ENCODE results near the gene DYSF.

The DYSF gene

DNA sequence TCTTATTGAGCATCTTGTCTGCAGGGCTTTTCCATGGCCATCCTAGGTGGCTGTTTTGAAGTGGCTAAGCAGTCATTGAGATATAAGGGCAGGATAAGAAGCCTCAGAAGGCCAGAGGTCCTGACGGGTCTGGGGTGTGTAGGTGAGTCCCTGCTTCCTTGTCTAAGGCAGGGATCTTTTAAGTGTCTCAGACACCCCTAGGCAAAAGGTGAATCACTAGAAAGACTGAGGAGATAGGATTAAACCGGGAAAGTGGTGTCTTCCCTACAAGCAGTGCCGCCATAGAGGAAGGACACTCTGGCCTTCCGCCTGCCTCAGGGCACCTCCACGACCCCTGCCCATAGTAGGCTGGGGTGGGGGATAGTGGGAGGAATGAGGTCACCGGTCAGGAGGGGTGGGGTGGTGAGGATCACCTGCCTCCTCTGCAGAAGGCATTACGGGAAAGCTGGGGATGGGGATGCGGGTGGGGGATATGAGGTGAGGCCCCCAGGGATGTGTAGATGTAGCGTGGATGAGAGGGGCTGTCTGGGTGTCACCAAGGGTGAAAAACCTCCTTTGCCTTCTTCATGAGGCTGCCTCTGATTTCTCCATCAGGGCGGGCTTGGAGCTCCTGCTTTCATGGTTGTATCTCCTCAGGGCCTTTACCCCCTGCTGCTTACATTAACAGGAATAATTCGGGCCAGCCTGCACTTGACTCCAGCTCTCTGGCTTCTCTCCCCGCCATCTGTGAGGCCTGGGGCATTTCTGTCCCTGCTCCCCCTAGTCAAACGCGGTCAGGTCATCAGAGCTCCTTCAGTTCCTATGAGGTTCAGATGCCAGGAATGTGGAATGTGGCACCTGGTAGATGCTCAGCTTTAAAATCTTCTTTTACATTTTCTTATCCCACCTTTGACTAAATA lies 244.0 kb downstream of the DYSF start:
- no peaks in the 10 kb centered on the region for H3K4me1 Mint-ChIP-seq
- no peak for DNase-seq (ENCODE audit: low spot score in 2 of 2)
- no peaks in the 10 kb centered on the region for H3K36me3 Mint-ChIP-seq
- H3K9me3 Mint-ChIP-seq = no peaks in the 10 kb centered on the region
- no peak overlapping the region for H3K27ac Mint-ChIP-seq
- no peak for ATAC-seq (ENCODE audit: low read depth)
- peaks cover 6% of the 10 kb centered on the region for H3K27me3 Mint-ChIP-seq
- no peak overlapping the region for H3K4me3 Mint-ChIP-seq

DNA sequence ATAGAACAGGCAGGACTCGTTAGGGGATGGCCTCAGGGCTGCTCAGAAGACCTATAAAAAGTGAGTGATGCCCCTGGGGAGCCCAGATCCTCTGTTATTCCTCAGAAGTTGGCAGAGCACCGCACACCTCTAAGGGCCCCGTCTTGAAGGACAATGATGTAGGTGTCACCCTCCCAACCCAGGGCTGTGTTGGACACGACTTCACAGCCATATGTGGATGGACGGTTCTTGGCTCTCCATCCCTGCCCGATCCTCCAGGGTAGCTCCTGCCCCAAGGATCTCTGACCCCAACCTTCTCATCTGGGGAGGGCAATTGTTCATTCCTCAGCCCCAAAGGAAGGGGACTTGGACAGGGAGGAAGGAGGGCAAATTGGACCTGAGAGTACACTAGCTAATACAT lies 246.1 kb downstream of the DYSF start:
- Mint-ChIP-seq H3K4me3 (no peak overlapping the region), H3K9me3 (no peaks in the 10 kb centered on the region), H3K27me3 (peaks cover 9% of the 10 kb centered on the region), H3K36me3 (no peaks in the 10 kb centered on the region), H3K27ac (no peak overlapping the region), H3K4me1 (no peaks in the 10 kb centered on the region)
- DNase-seq (ENCODE audit: low spot score in 2 of 2) (no peak), ATAC-seq (ENCODE audit: low read depth) (no peak)

DNA sequence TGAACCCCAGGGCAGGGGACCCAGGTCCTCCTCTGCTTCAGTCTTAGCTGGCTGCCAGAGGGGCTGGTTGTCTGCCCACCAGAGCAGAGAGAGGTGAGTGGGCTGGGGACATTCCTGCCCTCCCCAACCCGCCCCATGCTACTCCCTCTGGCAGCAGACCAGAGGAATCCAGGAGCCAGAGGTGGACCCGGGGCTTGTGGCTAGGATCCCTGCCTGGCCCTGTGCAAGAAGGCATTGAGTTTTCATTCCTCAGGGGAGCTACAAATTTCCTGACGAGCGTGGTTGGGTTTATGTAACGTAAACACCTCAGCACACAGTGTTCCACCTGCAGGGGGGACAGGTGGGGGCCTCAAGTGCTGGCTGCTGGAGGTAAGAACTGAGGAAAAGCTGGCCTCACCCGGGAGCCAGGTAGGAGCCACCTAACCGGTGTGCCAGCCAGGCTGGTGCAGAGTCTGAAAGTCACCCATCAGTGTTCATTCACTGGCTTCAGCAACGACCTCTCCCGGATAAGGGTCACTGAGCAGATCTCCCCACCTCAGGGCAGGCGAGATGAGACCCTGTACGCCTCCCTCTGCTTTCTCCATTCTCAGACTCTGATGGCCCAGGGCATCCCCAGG lies 246.8 kb downstream of the DYSF start:
- Mint-ChIP-seq H3K9me3 (no peaks in the 10 kb centered on the region), H3K27ac (no peak overlapping the region), H3K36me3 (no peaks in the 10 kb centered on the region), H3K4me3 (no peak overlapping the region), H3K4me1 (peaks cover 4% of the 10 kb centered on the region), H3K27me3 (peaks cover 8% of the 10 kb centered on the region)
- DNase-seq (ENCODE audit: low spot score in 2 of 2) (no peak), ATAC-seq (ENCODE audit: low read depth) (no peak)

GRCh38 chr2:71700658-71701397 lies 247.5 kb downstream of the DYSF start:
- no peak for DNase-seq (ENCODE audit: low spot score in 2 of 2)
- Mint-ChIP-seq H3K4me1 (peaks cover 4% of the 10 kb centered on the region), H3K36me3 (no peaks in the 10 kb centered on the region), H3K27me3 (peaks cover 11% of the 10 kb centered on the region), H3K27ac (no peak overlapping the region), H3K4me3 (no peak overlapping the region), H3K9me3 (no peaks in the 10 kb centered on the region)
- no peak for ATAC-seq (ENCODE audit: low read depth)

DNA sequence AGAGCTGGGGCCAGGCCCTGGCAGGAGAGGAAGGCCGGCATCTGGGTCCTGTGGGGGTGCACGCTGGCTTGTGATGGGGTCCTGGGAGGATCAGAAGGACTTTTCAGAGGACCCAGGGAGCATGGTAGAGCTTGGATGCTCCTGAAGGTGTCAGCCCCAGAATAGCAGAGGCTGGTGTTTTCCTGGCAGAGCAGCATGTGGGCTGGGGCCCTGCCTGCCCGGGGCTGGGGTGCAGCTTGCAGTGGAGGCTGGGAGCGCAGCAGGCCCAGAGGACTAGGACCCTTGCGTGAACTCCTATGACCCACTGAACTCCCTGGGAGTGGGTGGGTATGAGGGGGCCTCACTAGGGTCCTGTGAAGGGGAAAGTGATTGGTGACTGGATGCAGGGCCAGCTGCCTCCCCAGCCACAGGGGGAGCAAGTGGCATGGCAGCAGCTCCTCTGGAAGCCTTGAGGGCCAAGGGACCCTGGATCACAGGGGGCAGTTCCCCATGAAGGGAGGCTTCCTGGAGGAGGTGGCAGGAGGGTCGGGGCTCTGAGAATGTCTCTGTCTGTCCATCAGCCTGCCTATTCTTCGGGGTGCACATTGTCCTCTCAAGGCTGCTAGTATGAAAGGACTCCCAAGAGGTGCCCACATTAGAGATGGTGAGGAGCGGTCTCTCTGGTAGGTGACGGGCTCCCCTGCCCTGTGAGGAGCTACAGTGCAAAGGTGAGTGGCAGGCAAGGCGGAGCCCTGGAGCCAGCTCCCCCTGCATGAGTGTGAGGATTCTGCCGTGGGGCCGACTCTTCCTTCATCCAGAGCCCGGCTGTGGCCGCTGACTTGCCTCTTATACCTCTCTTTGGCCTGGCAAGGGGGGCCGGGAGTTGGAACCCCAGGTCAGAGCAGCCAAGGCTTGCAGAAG lies 249.0 kb downstream of the DYSF start:
- no peak overlapping the region for H3K4me3 Mint-ChIP-seq
- no peaks in the 10 kb centered on the region for H3K36me3 Mint-ChIP-seq
- peaks cover 4% of the 10 kb centered on the region for H3K4me1 Mint-ChIP-seq
- ATAC-seq (ENCODE audit: low read depth) (no peak), DNase-seq (ENCODE audit: low spot score in 2 of 2) (no peak)
- H3K9me3 Mint-ChIP-seq = no peaks in the 10 kb centered on the region
- H3K27ac Mint-ChIP-seq = no peak overlapping the region
- peaks cover 11% of the 10 kb centered on the region for H3K27me3 Mint-ChIP-seq

DNA sequence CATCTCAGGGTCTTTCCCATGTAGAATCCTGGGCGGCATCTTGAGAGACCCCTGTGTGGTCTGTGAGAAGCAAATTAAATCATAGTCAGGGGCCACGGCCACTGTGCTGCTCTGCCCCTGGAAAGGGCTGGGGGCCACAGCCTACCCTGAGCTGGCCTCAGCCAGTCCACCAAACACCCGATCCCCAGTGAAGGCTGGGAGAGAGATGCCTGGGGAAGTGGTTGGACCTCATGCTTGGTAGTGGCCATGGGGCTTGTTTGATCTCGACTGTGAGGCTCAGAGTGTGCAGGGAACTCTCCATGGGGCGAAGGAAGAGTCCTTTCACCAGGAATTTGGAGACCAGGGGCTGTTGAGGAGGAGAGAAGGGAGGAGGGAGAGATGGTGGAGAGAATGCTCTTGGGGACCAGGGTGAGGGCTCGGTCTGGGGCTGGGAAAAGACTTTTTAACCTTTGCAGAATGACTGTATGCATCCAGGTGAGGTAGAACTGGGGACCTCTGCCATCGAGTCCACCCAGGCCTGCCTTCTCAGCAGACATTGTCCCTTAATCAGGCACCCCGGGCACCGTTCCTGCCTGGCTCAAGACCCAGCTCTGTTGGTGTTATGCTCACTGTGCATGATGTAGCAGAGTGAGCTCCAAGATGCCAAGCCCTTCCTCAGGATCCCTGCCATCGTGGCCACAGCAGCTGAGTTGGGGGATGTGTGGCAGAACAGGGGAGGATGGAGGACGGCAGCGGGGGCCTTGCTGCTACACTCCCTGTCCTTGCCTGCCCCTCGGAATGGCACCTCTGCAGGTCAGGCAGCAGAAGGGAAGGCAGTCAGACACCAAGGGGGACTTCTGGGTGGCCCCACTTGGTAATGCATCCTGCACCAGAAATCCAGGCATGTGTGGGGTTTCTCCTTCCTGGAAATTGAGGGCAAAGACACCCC lies 249.9 kb downstream of the DYSF start:
- ATAC-seq (ENCODE audit: low read depth) (no peak), DNase-seq (ENCODE audit: low spot score in 2 of 2) (no peak)
- H3K4me3 Mint-ChIP-seq = no peak overlapping the region
- no peaks in the 10 kb centered on the region for H3K9me3 Mint-ChIP-seq
- H3K36me3 Mint-ChIP-seq = no peaks in the 10 kb centered on the region
- H3K27me3 Mint-ChIP-seq = peaks cover 13% of the 10 kb centered on the region
- H3K27ac Mint-ChIP-seq = no peak overlapping the region
- H3K4me1 Mint-ChIP-seq = peaks cover 4% of the 10 kb centered on the region

GRCh38 chr2:71704131-71704561 lies 250.8 kb downstream of the DYSF start:
- Mint-ChIP-seq H3K36me3 (no peaks in the 10 kb centered on the region), H3K9me3 (no peaks in the 10 kb centered on the region), H3K27ac (no peak overlapping the region), H3K4me1 (peaks cover 4% of the 10 kb centered on the region), H3K27me3 (peaks cover 15% of the 10 kb centered on the region), H3K4me3 (no peak overlapping the region)
- DNase-seq (ENCODE audit: low spot score in 2 of 2) (no peak), ATAC-seq (ENCODE audit: low read depth) (no peak)

- no peak overlapping the region for H3K27ac Mint-ChIP-seq
- H3K9me3 Mint-ChIP-seq = no peaks in the 10 kb centered on the region
- ATAC-seq (ENCODE audit: low read depth) (no peak), DNase-seq (ENCODE audit: low spot score in 2 of 2) (no peak)
- peaks cover 13% of the 10 kb centered on the region for H3K27me3 Mint-ChIP-seq
- peaks cover 4% of the 10 kb centered on the region for H3K4me1 Mint-ChIP-seq
- H3K4me3 Mint-ChIP-seq = no peak overlapping the region
- H3K36me3 Mint-ChIP-seq = no peaks in the 10 kb centered on the region
Measured at GRCh38 chr2:71704688-71705087, 251.3 kb downstream of the DYSF start.

GRCh38 chr2:71705171-71705960 lies 252.0 kb downstream of the DYSF start:
- Mint-ChIP-seq H3K36me3 (no peaks in the 10 kb centered on the region), H3K9me3 (no peaks in the 10 kb centered on the region), H3K4me1 (peaks cover 4% of the 10 kb centered on the region), H3K27me3 (peaks cover 13% of the 10 kb centered on the region), H3K27ac (no peak overlapping the region), H3K4me3 (no peak overlapping the region)
- DNase-seq (ENCODE audit: low spot score in 2 of 2) (no peak), ATAC-seq (ENCODE audit: low read depth) (no peak)

GRCh38 chr2:71706121-71706520 lies 252.8 kb downstream of the DYSF start:
- peaks cover 4% of the 10 kb centered on the region for H3K4me1 Mint-ChIP-seq
- no peak for ATAC-seq (ENCODE audit: low read depth)
- H3K4me3 Mint-ChIP-seq = no peak overlapping the region
- no peaks in the 10 kb centered on the region for H3K36me3 Mint-ChIP-seq
- no peaks in the 10 kb centered on the region for H3K9me3 Mint-ChIP-seq
- H3K27me3 Mint-ChIP-seq = peaks cover 12% of the 10 kb centered on the region
- no peak overlapping the region for H3K27ac Mint-ChIP-seq
- DNase-seq (ENCODE audit: low spot score in 2 of 2) = no peak

DNA sequence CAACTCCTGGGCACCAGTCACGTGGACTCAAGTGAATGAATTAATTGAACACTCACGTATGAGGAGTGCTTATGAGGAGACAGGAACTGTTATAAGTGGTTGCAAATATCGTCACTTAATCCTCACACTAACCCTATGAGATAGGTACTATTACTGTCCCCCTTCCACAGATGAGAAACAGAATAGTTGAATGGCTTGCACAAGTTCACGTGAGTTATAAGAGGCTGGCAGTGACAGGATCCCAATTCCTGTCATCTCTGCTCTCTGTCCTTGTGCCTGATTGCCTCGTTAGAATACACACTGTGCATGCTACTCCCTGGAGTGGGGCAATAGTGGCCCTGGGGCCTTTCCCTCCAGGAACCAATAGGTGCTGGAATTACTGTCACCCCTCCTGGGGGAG lies 253.5 kb downstream of the DYSF start:
- DNase-seq (ENCODE audit: low spot score in 2 of 2) (no peak), ATAC-seq (ENCODE audit: low read depth) (no peak)
- peaks cover 4% of the 10 kb centered on the region for H3K4me1 Mint-ChIP-seq
- no peaks in the 10 kb centered on the region for H3K36me3 Mint-ChIP-seq
- H3K9me3 Mint-ChIP-seq = no peaks in the 10 kb centered on the region
- no peak overlapping the region for H3K27ac Mint-ChIP-seq
- H3K27me3 Mint-ChIP-seq = peaks cover 15% of the 10 kb centered on the region
- no peak overlapping the region for H3K4me3 Mint-ChIP-seq

- H3K4me1 Mint-ChIP-seq = no peaks in the 10 kb centered on the region
- no peak for DNase-seq (ENCODE audit: low spot score in 2 of 2)
- no peaks in the 10 kb centered on the region for H3K9me3 Mint-ChIP-seq
- no peak overlapping the region for H3K27ac Mint-ChIP-seq
- H3K27me3 Mint-ChIP-seq = peaks cover 11% of the 10 kb centered on the region
- no peak overlapping the region for H3K4me3 Mint-ChIP-seq
- H3K36me3 Mint-ChIP-seq = no peaks in the 10 kb centered on the region
- ATAC-seq (ENCODE audit: low read depth) = no peak
Measured at GRCh38 chr2:71710367-71711132, 257.2 kb downstream of the DYSF start.

All from memory B cell (primary cell).